ENCODE results near the gene CRACDL. TPM values are rescaled to one million over a fixed set of nuclear protein-coding genes. Genes with fewer than 3 reads are reported as not detected.

CRACDL gene
- total and polyA plus RNA-seq, 2 donors (not counting 1 experiment from before 2014, with no cell fraction given), result 0.25 TPM; not detected in 1

GRCh38 chr2:98911376-98912154 is 24.5 kb downstream of the CRACDL start:
- DNase-seq (no peak), ATAC-seq (ENCODE audit: low read depth) (no peak)
- H3K9me3 Mint-ChIP-seq (ENCODE audit: insufficient read depth), result no peaks in the 10 kb centered on the region
- Histone ChIP-seq H3K27me3 (replicated peaks in 1 of 4; ENCODE audit: control extremely low read depth in 1 of 4, control insufficient read depth in 3 of 4, insufficient read depth in 4 of 4, low read length in 3 of 4) (peaks cover 0 to 10% (median 1%) of the 10 kb centered on the region in 4 experiments), H3K27ac (ENCODE audit: low read length in 2 of 2) (no peak overlapping the region), H3K36me3 (replicated peaks in 1 of 2; ENCODE audit: control extremely low read depth in 1 of 2, control insufficient read depth in 1 of 2, extremely low read depth in 1 of 2, insufficient read depth in 2 of 2, low read length in 1 of 2) (no peaks in the 10 kb centered on the region), H3K79me2 (ENCODE audit: control insufficient read depth, insufficient read depth, low read length) (no peaks in the 10 kb centered on the region), H3K4me3 (ENCODE audit: control extremely low read depth in 1 of 5, extremely low read depth in 1 of 5, insufficient read depth in 1 of 5, low read depth in 2 of 5, low read length in 4 of 5) (no peak overlapping the region), H3K9ac (ENCODE audit: low read length) (no peak overlapping the region), H3K4me1 (ENCODE audit: control insufficient read depth in 2 of 2, insufficient read depth in 2 of 2, low read length in 2 of 2) (peaks cover 8 to 12% of the 10 kb centered on the region in 2 donors), H3K4me2 (replicated peaks; ENCODE audit: low read depth, low read length, poor library complexity, severe bottlenecking) (no peak overlapping the region), H3K9me3 (ENCODE audit: control extremely low read depth in 1 of 3, control insufficient read depth in 2 of 3, insufficient read depth in 1 of 3, low read length in 2 of 3) (no peaks in the 10 kb centered on the region), H2AFZ (ENCODE audit: insufficient read depth, low read depth, low read length, poor library complexity, severe bottlenecking) (no peak overlapping the region), H4K20me1 (ENCODE audit: control insufficient read depth, insufficient read depth, low read length, poor library complexity, severe bottlenecking) (no peaks in the 10 kb centered on the region)
- no peak overlapping the region for H3K4me3 Mint-ChIP-seq
- H3K27me3 Mint-ChIP-seq, result peaks cover 25% of the 10 kb centered on the region
- intact Hi-C loops (cut with micrococcal nuclease), result no loop called here
- CTCF ChIA-PET, result no interaction called here
- no peak overlapping the region for H3K27ac Mint-ChIP-seq
- no peak for TF ChIP-seq EZH2 (IDR thresholded peaks at IDR 0.05; ENCODE audit: borderline replicate concordance, insufficient read depth, low read depth, low read length, poor library complexity, severe bottlenecking)
- TF ChIP-seq CTCF (IDR thresholded peaks at IDR 0.05), result no peak
- POLR2A ChIA-PET, result no interaction called here
- 78% methylated on average over 15 of the region's 17 CpGs for WGBS (ENCODE audit: insufficient coverage)
- peaks cover 15% of the 10 kb centered on the region for H3K4me1 Mint-ChIP-seq

- Mint-ChIP-seq H3K4me3 (no peak overlapping the region), H3K9me3 (ENCODE audit: insufficient read depth) (no peaks in the 10 kb centered on the region), H3K4me1 (peaks cover 15% of the 10 kb centered on the region), H3K27me3 (peaks cover 26% of the 10 kb centered on the region), H3K27ac (no peak overlapping the region)
- Histone ChIP-seq H3K4me3 (ENCODE audit: control extremely low read depth in 1 of 5, extremely low read depth in 1 of 5, insufficient read depth in 1 of 5, low read depth in 2 of 5, low read length in 4 of 5) (no peak overlapping the region), H3K27me3 (replicated peaks in 1 of 4; ENCODE audit: control extremely low read depth in 1 of 4, control insufficient read depth in 3 of 4, insufficient read depth in 4 of 4, low read length in 3 of 4) (peaks cover 0 to 10% (median 1%) of the 10 kb centered on the region in 4 experiments), H3K4me1 (ENCODE audit: control insufficient read depth in 2 of 2, insufficient read depth in 2 of 2, low read length in 2 of 2) (peaks cover 8 to 12% of the 10 kb centered on the region in 2 donors), H4K20me1 (ENCODE audit: control insufficient read depth, insufficient read depth, low read length, poor library complexity, severe bottlenecking) (no peaks in the 10 kb centered on the region), H2AFZ (ENCODE audit: insufficient read depth, low read depth, low read length, poor library complexity, severe bottlenecking) (no peak overlapping the region), H3K9ac (ENCODE audit: low read length) (no peak overlapping the region), H3K27ac (ENCODE audit: low read length in 2 of 2) (no peak overlapping the region), H3K9me3 (ENCODE audit: control extremely low read depth in 1 of 3, control insufficient read depth in 2 of 3, insufficient read depth in 1 of 3, low read length in 2 of 3) (no peaks in the 10 kb centered on the region), H3K4me2 (replicated peaks; ENCODE audit: low read depth, low read length, poor library complexity, severe bottlenecking) (no peak overlapping the region), H3K36me3 (replicated peaks in 1 of 2; ENCODE audit: control extremely low read depth in 1 of 2, control insufficient read depth in 1 of 2, extremely low read depth in 1 of 2, insufficient read depth in 2 of 2, low read length in 1 of 2) (no peaks in the 10 kb centered on the region), H3K79me2 (ENCODE audit: control insufficient read depth, insufficient read depth, low read length) (no peaks in the 10 kb centered on the region)
- TF ChIP-seq EZH2 (IDR thresholded peaks at IDR 0.05; ENCODE audit: borderline replicate concordance, insufficient read depth, low read depth, low read length, poor library complexity, severe bottlenecking), result no peak
- TF ChIP-seq CTCF (IDR thresholded peaks at IDR 0.05), result no peak
- POLR2A ChIA-PET, result no interaction called here
- DNase-seq, result no peak
- intact Hi-C loops (cut with micrococcal nuclease), result no loop called here
- ATAC-seq (ENCODE audit: low read depth), result no peak
- CTCF ChIA-PET, result no interaction called here
- 94% methylated on average over 7 of the region's 7 CpGs for WGBS (ENCODE audit: insufficient coverage)
These were observed 25.0 kb downstream of the CRACDL start for GRCh38 chr2:98911126-98911375.

Data from B cell (primary cell).